HG03442 (cell line): Measurements from ENCODE around the gene GPC3.
"Not testable (repeated sequence)": the region's sequence is repeated elsewhere in the genome, so short reads cannot be mapped to it uniquely, and the experiment has no call there.

Experiments used
- ATAC-seq: cut with Tn5 transposase; IDR thresholded peaks from one replicate; pipeline ENCODE4 v1.9.1; 2021; ENCODE audit warnings: mild to moderate bottlenecking, moderate library complexity; ENCODE audit not compliant: unreplicated experiment

Gene GPC3

DNA sequence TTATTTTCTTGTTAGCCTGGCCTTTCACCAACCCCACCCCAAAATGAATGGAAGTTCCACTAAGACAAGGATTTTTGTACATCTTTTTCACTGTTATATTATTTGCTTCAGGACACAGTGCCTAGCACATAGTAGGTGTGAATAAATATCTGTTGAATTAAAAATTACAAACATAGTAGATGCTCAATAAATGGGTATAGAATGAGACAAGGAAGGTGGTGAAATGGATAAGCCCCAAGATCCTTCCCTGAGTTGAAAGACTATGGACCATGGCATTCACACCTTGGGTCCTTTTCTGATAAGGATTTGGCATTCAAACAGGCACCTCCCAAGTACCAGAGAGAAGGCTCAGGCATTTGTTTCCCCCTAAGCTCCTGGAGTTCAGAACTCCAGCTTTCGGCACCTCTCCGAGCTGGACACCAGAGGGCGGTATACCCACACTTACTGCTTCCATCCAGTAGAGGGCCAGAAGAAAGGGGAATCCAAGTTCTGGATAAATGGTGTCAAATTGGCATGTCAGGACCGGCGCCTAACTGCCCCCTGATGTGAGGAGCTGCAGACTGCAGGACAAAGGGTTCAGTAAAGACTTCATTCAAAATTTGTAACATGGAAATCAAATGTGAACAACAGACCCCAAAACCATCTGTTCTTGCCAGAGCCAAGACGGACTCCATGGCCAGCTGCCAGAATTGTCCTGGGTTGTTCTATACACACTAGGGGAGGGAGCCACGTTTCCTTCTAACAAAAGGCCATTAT, 193.0 kb downstream of the GPC3 start:
- ATAC-seq = peak; percentile 82

DNA sequence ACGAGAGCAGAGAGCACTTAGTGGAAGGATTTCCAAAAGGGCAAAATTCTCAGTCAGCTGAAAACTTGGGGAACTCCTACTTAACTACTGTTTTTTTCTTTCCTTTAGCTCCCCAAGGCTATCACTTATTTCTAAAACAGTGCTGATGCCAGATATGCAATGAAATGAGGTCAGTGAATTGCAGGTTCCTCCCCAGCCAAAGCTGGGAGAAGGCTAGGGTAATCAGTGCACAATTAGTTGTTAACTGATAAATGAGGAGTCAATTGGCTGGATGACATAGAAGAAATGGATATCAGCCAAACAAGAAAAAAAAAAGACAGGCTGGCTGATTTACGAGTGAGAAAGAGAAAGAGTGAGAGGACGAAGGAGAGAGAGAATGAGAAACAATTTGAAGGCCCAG, 195.6 kb downstream of the GPC3 start:
- no peak for ATAC-seq

DNA sequence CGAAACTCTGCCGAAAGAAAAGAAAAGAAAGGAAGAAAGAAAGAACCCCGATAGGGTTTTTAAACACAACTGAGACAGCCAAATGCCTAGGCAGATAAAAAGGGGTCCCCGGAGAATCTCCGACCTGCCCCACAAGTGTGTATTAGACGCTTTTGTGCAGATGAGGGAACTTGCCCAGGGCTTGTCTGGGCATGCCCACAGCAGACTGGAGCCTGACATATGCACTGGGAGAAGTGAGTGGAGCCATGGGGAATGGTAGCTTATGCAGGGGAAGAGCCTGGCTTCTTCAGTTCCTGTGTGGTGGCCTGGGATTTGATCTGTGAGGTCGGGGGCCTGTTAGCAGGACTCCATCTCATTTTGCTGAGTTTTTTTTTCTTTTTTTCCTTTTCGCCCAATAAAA, 199.0 kb downstream of the GPC3 start:
- no peak for ATAC-seq

DNA sequence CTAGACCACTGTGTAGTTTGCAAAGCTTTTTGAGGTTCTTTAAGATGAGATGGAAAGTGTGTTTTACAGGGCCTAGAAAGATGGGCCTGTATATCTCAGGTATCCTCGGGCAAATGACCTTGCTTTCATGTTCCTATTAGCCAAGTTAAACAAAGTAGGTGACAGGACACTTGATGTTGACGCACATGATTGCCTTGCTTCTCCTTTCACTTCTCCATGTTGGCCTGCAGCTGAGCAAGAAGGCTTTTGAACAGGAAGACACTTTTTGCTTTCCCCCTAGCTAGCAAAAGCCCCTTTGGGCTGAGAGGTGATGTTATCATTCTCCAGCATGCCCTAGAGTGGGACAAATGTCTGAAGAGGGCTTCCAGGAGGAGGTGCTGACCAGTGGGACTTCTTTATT, 202.1 kb downstream of the GPC3 start:
- peak; percentile 79 for ATAC-seq

DNA sequence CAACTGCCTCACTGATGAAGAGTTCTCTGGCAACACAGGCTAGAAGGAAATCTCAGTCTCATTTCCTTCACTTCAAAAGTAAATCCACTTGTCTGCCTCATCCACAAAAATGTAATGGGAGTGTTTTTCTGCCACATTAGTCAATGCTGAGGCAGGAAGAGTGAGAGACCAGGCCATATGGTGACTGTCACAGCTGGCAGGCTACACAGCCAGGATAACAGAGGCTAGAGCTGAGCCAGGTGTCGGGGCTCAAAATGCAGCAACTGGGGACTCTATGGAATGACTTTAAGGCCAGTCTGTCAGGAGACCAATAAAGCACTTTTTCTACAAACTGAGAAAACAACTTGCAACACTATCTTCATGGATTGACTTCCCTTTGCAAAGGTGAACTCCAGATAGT, 204.2 kb downstream of the GPC3 start:
- ATAC-seq = no peak

DNA sequence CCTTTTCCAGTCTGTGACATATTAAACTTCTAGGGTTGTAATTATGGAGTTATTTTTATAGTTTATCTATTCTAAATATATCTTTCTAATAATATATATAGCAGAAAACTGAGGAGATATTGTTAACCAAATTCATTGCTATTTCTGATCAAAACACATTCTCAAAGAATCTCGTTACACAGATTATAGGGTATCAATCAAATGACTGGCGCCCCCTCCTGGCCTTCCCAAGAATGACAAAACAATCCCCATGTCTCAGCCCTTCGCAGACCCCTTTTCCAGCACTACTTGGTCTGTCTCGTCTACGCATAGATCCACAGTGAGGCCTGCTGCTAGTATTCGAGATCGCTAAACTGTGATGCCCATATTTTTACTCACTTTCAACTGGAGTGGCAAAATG, 209.3 kb downstream of the GPC3 start:
- no peak for ATAC-seq

DNA sequence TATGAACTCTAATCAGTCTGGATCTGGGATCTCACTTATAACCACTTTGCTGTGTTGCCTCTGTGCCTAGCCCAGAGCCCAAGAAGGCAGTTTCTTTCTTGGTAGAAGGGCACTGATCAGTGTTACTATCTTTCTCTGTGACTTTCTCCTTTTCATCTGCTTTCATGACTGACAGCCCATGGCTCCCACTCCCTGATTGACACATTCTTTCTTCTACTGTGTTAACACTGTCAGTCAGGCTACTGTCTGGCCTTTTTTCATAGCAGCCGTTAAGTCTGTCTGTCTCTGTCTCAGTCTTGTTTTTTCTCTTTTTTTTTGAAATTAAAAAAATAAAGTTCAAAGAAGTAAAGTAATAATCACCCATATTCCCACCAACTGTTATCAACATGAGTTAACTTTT, 210.6 kb downstream of the GPC3 start:
- no peak for ATAC-seq

DNA sequence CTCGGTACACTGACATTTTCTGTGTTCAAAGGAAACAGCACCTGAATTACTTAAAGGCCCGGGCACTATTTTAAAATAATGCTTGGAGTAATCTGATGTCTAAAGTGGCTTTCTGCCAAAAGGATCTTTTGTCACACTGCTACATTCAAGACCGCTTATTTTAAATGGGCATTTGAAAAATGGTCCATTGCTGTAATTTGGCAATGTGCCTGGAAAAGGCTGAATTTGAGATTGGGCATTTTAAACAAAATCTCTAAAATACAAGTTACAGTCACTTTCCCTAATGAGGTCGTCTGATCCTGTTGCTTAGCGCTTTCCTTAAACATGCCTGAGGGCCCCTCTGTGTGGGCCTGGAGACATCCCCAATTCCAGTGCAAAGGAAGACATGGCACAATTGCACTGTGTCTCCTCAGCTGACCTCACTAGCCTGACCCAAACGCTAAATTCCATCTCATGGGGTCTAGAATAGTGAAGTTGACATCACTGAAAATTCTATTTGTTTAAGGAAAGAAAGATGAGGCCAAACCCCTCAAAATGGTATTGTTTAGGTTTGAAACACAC, 214.2 kb downstream of the GPC3 start:
- ATAC-seq = no peak

DNA sequence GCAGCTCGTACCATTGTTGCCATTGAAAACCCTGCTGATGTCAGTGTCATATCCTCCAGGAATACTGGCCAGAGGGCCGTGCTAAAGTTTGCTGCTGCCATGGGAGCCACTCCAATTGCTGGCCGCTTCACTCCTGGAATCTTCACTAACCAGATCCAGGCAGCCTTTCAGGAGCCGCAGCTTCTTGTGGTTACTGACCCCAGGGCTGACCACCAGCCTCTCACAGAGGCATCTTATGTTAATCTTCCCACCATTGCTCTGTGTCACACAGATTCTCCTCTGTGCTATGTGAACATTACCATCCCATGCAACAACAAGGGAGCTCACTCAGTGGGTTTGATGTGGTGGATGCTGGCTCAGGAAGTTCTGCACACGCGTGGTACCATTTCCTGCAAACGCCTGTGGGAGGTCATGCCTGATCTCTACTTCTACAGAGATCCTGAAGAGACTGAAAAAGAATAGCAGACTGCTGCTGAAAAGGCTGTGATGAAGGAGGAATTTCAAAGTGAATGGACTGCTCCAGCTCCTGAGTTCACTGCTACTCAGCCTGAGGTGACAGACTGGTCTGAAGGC, 222.3 kb downstream of the GPC3 start:
- not testable (repeated sequence) for ATAC-seq

DNA sequence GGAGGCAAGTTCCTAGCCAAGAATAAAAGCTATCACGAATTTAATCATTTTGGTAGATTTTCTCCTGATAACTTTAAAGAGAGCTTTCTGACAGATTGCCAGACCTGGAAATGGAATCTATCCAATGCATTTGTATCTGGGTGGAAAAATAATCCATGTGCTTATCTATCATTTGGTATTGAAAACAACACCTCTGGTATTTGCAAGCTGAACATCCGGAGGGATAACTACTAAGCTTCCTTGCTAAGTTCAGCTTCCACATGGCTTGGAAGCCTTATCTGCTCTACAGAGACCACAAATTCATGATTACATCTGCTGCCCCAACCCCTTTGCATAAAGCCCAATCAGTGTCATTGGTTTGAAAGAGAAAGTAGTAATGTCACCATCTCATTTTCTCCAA, 230.7 kb downstream of the GPC3 start:
- ATAC-seq = no peak

DNA sequence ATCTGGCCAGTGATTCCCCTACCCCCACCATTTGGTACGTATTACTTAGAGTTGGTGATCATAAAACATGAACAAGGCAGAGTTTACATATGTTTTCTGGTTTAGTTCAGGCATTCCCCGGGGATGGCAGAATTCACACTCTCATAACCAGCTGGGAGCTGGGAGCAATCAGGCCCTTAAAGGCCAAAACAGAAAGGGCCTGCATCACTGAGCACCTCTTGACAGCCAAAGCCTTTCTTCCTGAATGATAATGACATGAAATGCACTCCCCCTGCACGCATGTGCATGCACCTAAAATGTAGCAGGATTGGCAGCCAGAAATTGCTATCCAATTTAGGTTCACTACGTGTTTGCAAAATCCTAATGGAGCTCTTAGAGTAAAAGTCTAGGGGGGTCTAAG, 235.4 kb downstream of the GPC3 start:
- ATAC-seq = no peak

DNA sequence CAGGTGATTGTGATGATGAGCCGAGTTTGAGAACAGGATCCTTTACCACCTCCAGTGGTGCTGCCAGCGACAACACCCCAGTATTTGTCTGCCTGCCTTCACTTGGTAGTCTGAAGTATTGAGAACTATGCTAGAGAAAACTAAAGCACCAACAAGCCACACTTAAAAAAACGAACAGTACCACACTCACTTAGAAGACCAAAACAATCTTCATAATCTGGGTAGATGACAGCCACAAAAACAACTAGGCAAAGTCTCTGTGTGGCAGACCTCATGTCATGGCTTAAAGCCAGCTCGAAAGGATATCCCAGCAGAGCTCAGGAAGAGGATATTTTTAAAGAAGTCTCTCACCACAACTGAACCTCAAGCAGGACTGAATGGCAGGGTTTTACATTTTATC, 236.0 kb downstream of the GPC3 start:
- no peak for ATAC-seq

DNA sequence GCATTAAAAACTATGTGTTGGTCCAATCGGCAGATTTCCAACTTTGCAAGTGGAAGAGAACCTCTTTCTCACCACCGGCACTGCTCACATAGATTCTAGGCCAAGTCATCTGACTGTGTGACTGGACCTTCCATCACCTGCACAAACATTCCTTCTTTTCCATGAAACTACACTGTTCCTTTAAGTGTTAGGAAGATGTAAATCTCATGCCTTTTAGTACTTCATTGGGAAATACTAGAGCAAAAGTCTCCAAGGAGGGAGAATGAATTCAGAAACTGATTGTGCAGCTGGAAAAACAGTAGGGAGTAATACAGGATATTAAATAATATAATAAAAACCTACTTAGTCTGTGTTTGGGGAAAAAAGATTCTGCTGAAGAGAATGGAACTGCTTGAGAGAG, 238.2 kb downstream of the GPC3 start:
- no peak for ATAC-seq

DNA sequence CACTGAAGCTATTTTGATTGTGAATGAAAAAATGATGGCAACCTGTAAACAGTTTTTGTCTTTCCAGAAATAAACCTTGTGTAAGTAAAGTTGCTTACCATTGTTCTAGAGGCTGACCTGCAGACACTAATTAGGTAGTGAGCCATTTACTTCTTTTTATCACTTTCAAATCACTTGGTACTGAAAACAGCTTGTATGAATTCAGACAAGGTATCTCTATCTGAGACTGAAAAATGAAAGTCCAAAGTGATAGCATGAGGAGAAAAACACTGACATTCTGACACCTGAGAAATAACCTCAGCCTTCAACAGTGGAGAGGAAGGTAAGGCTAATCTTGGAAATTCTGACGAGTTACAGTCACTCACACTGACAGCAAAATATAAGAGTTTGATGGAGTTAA, 238.8 kb downstream of the GPC3 start:
- no peak for ATAC-seq

DNA sequence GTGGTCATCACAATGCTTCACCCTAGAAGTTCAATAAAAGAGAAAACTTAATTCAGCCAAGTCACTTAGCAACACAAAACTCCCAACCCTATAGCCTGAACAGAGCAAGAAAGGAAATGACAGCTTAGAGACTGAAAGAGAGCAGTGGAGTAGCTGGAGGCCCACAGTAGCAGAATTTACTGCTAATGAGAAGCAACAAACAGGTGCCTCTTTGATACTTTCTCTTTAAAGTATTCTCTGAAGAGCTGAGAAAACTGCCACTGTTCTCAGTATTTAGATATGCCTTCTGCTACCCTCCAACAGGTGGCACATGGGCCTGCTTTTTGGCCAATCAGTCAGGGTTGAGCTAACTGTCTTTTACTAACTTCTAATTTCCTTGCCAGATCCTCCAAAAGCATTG, 240.0 kb downstream of the GPC3 start:
- peak; percentile 69 for ATAC-seq

DNA sequence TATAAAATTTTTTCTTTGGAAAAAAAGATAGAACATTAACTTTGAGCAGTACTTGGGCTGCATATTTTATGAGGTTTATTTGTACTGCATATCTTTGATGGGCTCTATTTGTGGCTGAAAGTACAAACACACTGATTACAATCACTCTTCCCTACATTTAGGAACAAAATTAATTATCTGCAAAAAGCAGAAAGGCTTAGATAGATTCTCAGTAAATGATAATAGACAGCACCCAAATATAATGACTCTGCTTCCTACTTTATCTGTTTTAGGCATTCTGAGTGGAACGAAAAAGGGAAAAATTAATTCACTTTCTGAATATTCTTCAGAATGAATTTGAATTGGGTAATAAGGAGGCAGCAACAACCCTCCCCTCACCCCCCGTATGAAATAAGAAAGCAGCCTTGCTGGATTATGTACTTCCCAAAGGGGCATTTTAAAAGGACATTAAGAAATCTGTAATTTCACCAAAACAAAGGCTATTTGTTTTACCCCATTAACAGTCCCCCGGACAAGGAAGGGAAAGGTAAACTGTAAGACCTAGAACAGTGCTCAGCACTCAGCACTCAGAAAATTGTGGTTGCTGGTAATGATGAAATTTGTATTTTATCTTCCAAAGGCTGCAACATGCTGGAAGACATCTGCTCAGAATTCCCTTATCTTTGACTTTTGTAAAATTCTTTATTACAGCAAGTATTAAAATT, 242.6 kb downstream of the GPC3 start:
- no peak for ATAC-seq

DNA sequence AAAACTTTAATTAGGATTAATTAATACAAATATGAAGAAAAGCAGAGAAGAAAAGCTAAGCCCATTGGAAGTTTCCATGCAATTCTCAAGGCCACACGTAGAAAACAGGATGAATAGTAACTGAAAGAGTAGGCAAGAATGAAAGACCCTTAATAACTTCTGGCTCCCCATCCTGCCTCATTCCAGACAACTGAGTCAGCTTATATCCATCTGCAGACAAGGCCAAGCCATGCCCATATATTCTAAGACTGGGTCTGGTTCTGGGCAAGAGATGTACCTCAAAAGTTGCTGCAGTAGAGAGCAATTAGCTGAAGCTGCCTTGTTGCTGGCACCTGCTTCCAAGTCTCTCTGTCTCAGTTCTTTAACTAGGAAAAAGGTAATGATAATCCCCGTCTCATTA, 244.1 kb downstream of the GPC3 start:
- no peak for ATAC-seq

DNA sequence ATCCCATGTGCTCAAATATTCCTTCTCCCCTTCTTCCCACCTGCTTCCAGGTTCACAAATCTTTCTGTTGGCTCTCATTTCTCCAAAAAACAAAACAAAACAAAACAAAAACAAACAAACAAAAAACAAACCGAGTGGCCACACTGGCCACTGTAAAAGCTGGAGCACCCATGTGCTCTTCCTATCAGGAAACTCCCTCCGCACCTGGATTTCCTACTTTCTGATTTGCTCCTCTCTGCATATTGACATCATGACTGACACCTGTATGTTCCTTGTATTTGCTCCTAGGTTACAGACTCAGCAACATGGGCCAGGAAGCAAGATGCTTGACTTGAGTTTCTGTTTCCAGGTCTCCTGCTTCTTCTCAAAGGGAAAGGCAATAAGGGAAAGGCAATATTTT, 258.8 kb downstream of the GPC3 start:
- ATAC-seq = no peak

DNA sequence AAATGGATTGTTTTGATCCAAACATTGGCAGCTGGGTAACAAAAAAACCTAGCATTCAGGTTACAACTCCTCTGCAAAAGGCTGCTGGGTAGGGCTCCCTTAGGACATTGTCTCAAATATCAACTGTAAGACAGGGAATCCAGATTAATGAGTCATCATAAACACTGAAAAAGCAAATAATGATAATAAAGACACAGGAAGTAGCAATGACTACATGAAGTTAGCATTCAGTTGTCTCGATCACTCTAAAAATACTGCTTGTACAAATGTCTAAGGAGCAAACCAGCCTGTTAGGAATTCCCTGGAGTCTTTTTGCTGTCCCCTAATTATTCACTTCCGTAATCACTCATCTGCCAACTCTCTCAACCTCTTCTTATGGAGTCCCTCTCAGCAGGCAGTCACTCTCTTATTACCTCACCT, 259.2 kb downstream of the GPC3 start:
- no peak for ATAC-seq

DNA sequence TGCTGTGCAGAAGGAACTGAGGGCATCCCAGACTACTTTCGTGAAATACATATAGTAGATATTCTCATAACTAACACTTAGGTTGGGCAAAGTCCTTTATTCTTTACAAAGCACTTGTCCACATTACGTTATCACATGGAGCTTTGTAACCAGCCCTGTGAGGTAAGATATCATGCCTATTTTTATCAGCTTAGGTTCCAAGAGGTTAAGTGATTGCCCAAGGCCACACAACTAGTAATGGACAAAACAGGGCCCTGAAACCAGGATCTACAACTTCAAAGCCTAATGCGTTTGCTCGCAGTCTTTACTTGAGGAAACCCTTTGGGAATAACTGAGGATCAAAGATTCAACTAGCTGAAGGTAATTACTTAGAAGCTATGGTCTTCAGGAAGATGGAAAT, 261.5 kb downstream of the GPC3 start:
- ATAC-seq = no peak

DNA sequence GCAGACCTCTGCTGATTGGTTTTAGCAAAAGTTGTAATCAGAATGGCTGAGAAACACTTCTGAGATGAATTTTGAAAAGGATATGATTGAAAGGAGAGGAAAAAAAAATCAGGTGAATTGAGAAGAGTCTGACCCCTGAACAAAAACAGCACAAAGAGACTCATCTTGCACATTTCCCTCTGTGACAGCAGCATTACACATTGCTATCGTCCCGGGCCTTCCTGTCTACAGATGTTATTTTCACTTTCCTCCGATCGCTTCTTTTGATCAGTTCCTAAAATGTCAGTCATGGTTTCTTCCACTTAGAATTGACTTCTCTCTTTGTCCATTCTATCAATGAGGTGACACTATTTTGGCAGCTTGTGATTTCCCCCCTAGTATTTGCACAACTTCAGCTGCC, 262.6 kb downstream of the GPC3 start:
- ATAC-seq = no peak

DNA sequence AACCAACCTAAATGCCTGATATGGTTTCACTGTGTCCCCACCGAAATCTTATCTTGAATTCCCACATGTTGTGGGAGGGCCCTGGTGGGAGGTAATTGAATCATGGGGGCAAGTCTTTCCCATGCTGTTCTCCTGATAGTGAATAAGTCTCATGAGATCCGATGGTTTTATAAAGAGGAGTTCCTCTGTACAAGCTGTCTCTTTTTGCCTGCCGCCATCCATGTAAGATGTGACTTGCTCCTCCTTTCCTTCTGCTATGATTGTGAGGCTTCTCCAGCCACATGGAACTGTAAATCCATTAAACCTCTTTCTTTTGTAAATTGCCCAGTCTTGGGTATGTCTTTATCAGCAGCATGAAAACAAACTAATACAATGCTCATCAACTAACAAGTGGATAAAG, 265.1 kb downstream of the GPC3 start:
- ATAC-seq = not testable (repeated sequence)
